H7 (cell line): ENCODE data around the gene CD34. TPM values are rescaled to one million over a fixed set of nuclear protein-coding genes. Genes with fewer than 3 reads are reported as not detected.

Experiments
- DNase-seq: peaks from one replicate; pipeline ENCODE4 v3.0.0; 2012
- H3K27me3 ChIP-seq: 2 replicates; pipeline ENCODE4 v1.6.0; 2011; ENCODE audit warnings: mild to moderate bottlenecking, low read length; ENCODE audit not compliant: control insufficient read depth, insufficient read depth
- H3K36me3 ChIP-seq: replicated peaks from 2 replicates; pipeline ENCODE4 v1.5.1; 2011; ENCODE audit warnings: low read length; ENCODE audit not compliant: control insufficient read depth, insufficient read depth
- H3K4me3 ChIP-seq: 2 replicates; pipeline ENCODE4 v1.5.1; 2011; ENCODE audit warnings: low read depth, mild to moderate bottlenecking, control low read depth, low read length, moderate library complexity; ENCODE audit not compliant: insufficient read depth
- total RNA-seq: library from RNA; depleted of rRNA; stranded (reverse); fragments of >200 nt; shearing (Covaris generic); gene quantifications from 2 replicates; pipeline ENCODE4 v1.2.3, GENCODE V29; 2014

Gene CD34
- total RNA-seq, 1 experiment from 2014 or later, result not detected

DNA sequence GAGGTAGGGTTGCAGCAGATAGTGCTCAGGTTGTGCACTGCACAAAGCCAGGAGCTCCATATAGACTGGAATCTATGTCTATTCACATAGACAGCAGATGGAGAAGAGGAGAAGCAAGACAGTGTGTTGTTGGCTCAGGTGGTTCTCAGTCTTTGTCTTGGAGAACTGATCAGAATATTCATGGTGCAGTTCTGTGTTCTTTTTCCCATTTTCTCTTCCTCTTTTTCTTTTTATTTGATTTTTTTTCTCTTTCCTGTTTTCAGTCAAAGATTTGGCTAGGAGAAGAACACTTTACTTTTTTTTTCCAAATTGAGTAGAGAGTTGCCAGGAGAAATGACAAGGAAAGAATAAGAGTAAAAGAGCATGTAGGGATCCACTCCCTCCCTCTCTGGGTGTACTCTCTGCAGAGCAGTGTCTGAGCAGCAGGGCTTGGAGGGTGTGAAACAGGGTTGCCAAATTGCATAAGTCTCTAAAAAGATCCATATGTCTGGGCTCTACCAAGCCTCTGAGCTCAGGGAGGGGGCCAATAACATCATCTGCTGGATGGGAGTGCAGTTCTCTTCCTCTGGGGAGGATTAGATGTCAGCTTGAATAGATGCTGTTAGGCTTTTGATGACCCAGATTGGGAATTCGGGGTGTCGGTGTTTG, 8.7 kb upstream of the CD34 start:
- DNase-seq, result no peak
- Histone ChIP-seq H3K27me3 (peaks cover 2% of the 10 kb centered on the region; the same call in 1 of the 2 replicates), H3K4me3 (no peak overlapping the region), H3K36me3 (no peaks in the 10 kb centered on the region)

DNA sequence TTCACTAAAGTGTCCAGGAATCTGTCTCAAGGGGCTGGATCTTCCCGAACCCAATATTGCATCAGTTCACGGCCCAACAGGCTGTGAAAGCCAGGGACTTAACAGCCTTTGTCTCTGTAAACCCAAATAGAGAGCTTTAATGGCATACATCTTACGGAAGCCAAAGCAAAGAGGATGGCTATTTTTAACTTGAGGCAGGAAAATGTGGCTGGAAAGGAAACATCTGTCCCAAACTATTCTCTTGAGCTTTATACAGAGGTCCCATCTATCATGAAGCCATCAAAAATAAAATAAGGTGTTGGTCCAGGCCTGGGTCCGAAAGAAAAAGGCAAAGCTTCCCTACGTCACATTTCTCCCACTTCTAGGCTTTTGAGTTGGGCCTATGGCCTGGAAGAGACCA, 7.7 kb upstream of the CD34 start:
- no peaks in the 10 kb centered on the region for H3K36me3 ChIP-seq
- H3K4me3 ChIP-seq, result no peak overlapping the region
- DNase-seq, result no peak
- peaks cover 2% of the 10 kb centered on the region; the same call in 1 of the 2 replicates for H3K27me3 ChIP-seq

DNA sequence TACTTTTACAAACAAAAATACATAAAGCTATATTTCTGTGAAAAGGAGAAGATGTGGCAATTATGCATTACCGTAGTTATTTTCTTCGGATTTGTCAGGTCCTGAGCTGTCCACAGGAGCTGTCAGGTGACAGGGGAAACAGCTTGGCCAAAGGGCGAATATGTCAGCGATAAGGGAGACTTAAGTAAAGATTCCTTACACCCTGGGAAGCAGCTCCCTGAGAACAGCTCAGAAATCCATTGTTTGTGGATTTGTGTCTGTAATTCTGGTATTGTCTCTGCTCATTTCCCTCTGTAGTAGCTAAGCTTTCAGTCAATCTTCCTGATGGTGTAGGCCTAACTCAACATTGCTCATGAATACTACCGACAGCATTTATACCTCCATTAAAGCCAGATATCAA, 7.1 kb upstream of the CD34 start:
- H3K36me3 ChIP-seq, result no peaks in the 10 kb centered on the region
- no peak overlapping the region for H3K4me3 ChIP-seq
- no peak for DNase-seq
- peaks cover 6% of the 10 kb centered on the region for H3K27me3 ChIP-seq

DNA sequence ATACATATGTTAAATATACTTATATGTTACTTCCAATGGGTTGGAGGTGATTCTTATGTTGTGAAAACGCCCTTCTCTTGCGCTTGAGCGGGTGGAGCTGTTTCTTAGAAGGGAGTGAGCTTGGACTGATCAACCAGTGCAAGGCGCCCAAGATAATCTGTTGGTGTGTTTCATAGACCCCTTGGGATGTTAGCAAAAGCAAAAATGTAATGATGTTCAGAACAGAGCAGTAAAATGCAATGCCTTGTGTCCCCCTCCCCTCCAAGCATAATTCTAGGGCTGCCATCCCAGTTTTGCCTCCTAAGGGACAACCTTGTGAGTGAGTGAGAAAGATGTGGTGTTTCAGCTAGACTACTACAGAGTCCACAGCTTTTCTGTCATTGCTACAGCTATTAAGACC, 6.2 kb upstream of the CD34 start:
- Histone ChIP-seq H3K36me3 (no peaks in the 10 kb centered on the region), H3K27me3 (peaks cover 13% of the 10 kb centered on the region), H3K4me3 (no peak overlapping the region)
- no peak for DNase-seq

DNA sequence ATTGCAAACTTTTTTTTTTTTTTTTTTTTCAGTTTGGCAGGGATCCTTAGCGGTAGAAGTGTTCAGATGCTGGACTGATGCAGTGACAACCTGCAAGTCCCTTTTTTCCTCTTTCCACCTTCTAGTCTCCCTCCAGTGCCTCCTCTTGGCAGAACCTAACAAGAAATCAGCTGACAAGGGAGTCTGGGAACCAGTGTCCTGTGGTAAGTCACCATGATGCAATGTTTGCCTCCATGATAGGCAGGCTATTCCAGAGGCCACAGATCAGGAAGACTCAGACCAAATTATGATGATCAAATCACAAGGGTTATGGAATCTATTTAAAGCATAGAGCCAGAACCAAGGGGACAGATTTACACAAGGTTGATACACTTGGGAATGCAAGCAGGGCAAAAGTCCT, 3.0 kb upstream of the CD34 start:
- Histone ChIP-seq H3K4me3 (no peak overlapping the region), H3K36me3 (no peaks in the 10 kb centered on the region), H3K27me3 (peaks cover 40% of the 10 kb centered on the region)
- no peak for DNase-seq

DNA sequence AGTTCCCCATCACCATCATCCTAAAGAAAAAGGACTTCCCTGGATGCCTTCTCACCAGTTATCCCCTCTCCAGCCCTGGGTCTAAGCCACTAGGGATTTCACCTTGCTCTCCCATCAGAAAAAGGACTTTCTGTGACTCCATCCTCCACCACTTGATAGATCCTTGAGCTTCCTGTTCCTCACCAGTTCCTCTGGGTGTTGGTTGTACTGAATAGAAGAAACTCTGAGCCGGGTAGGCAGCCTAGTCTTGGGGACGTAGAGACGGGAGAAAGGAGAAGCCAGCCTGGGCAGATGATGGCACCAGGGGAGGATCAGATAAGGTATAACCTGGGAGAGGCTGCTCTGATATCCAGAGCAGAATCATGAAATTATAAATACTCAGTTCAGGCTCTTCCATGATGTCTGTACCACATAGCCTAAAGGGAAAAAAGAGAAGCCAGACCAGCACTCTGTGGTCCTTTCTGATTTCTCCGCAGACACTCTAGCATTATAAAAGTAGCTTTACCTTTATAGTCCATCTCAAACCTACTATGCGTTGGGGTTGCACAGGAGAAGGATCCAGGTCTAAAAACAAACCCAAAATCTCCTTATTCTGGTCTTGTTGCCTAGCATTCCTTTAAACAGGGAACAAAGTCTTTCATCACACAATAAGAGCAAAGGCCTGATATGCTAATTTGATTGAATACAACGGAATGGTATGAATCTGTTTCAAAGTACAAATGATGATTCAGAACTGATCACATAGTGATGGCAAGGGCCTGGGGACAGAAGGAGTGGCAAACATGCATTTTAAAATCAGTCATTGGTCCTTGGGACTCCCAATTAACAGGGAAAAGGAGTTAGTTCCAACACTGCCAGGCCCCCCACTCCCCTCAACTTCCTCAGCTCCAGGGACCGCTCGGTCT, 1.2 kb upstream of the CD34 start:
- peaks cover 40% of the 10 kb centered on the region for H3K27me3 ChIP-seq
- DNase-seq, result no peak
- H3K36me3 ChIP-seq, result no peaks in the 10 kb centered on the region
- no peak overlapping the region for H3K4me3 ChIP-seq

DNA sequence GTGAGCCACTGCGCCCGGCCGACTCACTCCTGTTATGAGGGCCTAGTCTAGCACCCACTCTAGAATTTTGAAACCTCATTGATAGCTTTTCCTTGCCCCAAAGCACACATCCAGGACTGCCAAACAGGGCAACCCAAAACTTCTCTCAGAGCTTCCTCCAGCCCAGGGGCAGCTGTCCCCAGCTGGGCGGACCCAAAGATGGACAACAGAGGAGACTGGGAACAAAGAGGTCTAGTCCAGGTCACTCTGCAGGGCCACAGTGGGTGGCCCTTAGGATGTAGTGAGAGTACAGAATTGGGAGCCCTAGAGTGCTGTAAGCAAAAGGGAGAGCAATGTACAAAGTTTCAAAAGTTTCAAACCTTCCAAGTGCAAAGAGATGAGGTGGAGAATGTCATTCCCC, 1.2 kb downstream of the CD34 start:
- no peak for DNase-seq
- H3K4me3 ChIP-seq, result no peak overlapping the region
- H3K36me3 ChIP-seq, result no peaks in the 10 kb centered on the region
- peaks cover 40% of the 10 kb centered on the region for H3K27me3 ChIP-seq

DNA sequence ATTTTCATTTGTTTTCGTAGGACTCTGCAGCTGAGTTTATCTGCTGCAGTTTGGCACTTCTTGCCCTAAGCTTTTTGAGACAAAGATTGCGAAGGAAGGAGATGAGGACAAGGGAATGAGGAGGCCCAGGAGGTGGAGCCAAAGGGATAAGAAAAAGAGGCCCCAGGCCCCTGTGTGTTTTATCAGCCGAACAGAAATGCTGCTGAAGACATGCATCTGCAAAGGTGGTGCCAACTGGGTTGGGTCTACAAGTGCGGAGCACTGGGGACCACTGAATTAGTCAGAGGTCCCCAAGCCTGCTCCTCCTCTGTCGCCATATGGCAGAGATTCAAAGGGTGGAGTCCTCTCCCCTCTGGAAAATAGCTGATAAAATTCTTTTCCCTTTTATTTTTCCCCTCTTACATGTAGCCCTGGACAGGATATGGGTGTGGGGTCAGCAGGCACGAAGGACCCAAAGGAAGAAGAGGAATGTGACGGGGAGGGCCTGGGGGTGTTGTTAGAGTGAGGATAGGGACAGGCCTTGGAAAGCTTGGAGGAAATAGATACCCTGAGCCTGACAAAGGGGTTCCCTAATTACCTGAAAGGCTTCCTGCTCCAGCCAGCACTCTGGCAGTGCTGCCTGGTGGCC, 2.7 kb downstream of the CD34 start:
- Histone ChIP-seq H3K36me3 (no peaks in the 10 kb centered on the region), H3K4me3 (no peak overlapping the region), H3K27me3 (peaks cover 38% of the 10 kb centered on the region)
- DNase-seq, result peak; percentile 38

DNA sequence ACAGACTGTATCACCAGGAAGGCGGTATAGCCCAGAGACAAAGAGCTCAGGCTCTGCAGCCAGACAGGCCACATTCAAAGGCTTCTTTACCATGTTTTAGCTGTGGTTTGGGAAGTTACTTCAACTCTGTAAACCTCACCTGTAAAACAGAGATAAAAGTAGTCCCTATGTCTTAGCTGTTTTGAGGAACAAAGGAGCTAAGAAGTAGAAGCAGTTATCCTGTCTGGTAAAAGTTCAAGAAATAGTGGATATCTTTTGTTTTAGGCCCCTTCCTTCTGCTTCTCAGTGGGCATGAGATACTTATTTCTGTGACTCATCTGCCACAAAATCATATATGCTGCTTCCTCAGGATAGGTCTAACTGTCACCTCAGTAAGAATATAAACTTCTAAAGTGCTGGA, 6.5 kb downstream of the CD34 start:
- Histone ChIP-seq H3K4me3 (no peak overlapping the region), H3K36me3 (no peaks in the 10 kb centered on the region), H3K27me3 (no peaks in the 10 kb centered on the region; the same call in 1 of the 2 replicates)
- no peak for DNase-seq

DNA sequence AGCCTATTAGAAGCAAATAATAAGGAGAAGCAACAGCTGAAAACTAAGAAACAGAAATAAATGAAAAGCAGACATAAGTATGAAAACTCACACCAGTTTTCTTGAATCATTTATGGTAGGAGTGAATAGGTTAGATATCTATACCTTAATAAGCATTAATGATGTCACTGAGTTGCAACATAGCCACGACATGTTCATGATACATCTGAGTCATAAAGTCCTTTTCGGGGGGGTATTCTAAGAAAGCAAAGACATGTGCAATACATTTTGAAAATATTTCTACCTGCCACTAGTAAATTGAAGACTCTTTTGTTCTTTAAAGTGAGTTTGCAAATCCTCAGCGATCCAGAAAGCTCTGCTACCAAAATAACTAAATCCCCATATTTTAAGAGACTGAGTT, 7.2 kb downstream of the CD34 start:
- H3K27me3 ChIP-seq, result no peaks in the 10 kb centered on the region
- DNase-seq, result no peak
- no peaks in the 10 kb centered on the region for H3K36me3 ChIP-seq
- H3K4me3 ChIP-seq, result no peak overlapping the region

DNA sequence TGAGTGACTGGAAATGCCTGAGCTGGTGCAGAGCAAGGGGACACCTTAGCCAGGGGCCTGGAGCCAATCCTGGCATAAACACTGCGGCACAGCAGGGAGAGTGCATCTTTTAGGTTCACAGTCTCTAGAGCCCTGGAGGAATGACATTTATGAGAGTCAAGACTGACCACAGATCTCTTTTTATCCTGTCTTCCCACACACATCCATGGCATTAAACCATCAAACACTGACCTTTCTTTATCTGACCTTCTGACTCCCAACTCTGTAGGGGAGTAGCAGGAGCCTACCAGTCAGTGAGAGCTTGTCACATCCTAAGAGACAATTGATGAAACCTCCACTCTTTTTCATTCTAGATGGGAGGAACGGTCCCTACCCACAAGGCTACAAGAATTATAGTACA, 7.9 kb downstream of the CD34 start:
- Histone ChIP-seq H3K36me3 (no peaks in the 10 kb centered on the region), H3K27me3 (no peaks in the 10 kb centered on the region), H3K4me3 (no peak overlapping the region)
- DNase-seq, result no peak

DNA sequence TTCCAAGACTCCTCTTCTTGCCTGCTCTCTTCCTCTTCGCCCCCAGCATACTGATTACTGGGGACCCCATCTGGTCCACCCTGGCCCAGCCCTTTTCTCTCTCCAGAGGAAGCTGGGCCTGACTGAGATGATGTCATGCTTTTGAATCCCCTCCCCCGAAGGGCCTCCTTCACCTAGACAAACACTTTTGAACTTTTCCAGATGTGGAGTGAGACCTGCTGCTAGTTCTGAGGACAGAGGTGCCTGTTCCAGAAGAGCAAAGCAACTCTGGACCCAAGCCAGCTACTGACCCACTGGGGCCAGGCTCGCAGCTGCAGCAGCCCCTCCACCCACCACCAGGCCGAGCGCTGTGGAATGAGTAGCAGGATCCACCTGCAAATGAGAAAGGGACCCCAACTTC, 8.4 kb downstream of the CD34 start:
- no peaks in the 10 kb centered on the region for H3K27me3 ChIP-seq
- no peak overlapping the region for H3K4me3 ChIP-seq
- no peak for DNase-seq

DNA sequence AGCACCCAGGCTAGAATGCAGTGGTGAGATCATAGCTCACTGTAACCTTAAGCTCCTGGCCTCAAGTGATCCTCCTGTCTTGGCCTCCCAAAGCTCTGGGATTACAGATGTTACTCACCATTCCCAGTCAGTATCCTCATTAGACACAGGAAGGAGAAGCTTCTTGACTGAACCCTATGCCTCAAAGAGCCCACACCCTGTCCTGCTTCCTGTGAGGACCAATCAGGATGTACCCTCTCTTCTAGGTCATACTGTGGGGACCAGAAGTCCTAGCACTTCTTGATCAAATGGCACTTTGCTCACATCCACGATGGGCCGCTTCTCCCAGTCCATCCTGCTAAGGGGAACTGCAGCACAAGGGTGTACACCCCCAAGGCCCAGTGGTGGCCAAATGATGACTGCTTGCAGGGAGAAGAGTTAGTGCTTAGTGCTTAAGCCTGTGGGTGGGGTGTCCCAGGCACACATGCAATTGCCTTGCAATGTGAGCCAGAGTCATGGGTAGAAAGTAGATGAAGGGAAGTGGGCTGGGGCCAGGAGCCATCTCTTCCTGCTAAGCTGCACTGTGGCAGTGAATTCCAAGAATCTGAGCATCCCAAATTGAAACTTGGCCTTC, 9.8 kb downstream of the CD34 start:
- H3K27me3 ChIP-seq, result no peaks in the 10 kb centered on the region
- H3K36me3 ChIP-seq, result no peaks in the 10 kb centered on the region
- no peak overlapping the region for H3K4me3 ChIP-seq
- no peak for DNase-seq

More for the DNA sequence above, 8.4 kb downstream of the CD34 start:
- H3K36me3 ChIP-seq, result no peaks in the 10 kb centered on the region

DNA sequence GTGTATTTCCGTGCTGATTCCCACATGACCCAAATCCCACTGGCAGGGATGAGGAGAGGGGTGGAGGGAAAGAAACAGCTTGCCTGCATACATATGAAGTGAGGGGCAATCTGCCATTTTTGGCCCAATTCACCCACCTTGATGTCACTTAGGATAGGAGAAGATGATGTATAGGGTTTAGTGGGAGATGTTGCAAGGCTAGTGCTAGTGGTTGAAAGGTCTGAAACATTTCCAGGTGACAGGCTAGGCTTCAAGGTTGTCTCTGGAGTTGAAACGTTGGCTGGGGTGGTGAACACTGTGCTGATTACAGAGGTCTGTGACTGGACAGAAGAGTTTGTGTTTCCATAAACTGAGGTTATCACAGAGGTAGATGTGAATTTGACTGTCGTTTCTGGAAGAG, 12.1 kb downstream of the CD34 start:
- no peaks in the 10 kb centered on the region; the same call in none of the 2 replicates for H3K27me3 ChIP-seq
- no peaks in the 10 kb centered on the region for H3K36me3 ChIP-seq
- no peak for DNase-seq
- no peak overlapping the region for H3K4me3 ChIP-seq
